Midbrain (tissue), 1 donor: Measurements from ENCODE around the gene OGG1.
A peak's percentile ranks its signal among the peaks of the same experiment; 100 is the strongest.
"Not testable (repeated sequence)": the region's sequence is repeated elsewhere in the genome, so short reads cannot be mapped to it uniquely, and the experiment has no call there.

Source experiments
- DNase-seq: peaks from one replicate; lab custom pipeline; 2025; lab: John Stamatoyannopoulos, UW

The OGG1 gene

GRCh38 chr3:9765865-9766264, 16.1 kb downstream of the OGG1 start:
- no peak for DNase-seq

GRCh38 chr3:9767418-9767817, 17.7 kb downstream of the OGG1 start:
- no peak for DNase-seq

GRCh38 chr3:9768141-9768775, 18.5 kb downstream of the OGG1 start:
- DNase-seq: no peak

- DNase-seq: no peak
Measured at GRCh38 chr3:9769012-9769411, 19.3 kb downstream of the OGG1 start.

- DNase-seq: peak; percentile 63
Measured at GRCh38 chr3:9769426-9770275, 19.9 kb downstream of the OGG1 start, which contains the start of gene CAMK1. Gene CAMK1, minus strand, starts transcription at chr3:9769947. Its CDS starts 2,198 bp downstream, at chr3:9767749.

GRCh38 chr3:9770276-9770812, 20.6 kb downstream of the OGG1 start:
- DNase-seq: peak; percentile 54

GRCh38 chr3:9771007-9771406, 21.3 kb downstream of the OGG1 start:
- DNase-seq: not testable (repeated sequence)

- no peak for DNase-seq
Measured at GRCh38 chr3:9776896-9777693, 27.3 kb downstream of the OGG1 start.

GRCh38 chr3:9777694-9778021, 27.9 kb downstream of the OGG1 start:
- DNase-seq: no peak

GRCh38 chr3:9778143-9779074, 28.7 kb downstream of the OGG1 start:
- no peak for DNase-seq

- DNase-seq: no peak
Measured at GRCh38 chr3:9779075-9779593, 29.4 kb downstream of the OGG1 start.

GRCh38 chr3:9779721-9780457, 30.1 kb downstream of the OGG1 start:
- peak; percentile 42 for DNase-seq

- no peak for DNase-seq
Measured at GRCh38 chr3:9780458-9780812, 30.7 kb downstream of the OGG1 start.

GRCh38 chr3:9780910-9781309, 31.2 kb downstream of the OGG1 start:
- DNase-seq: no peak

- no peak for DNase-seq
Measured at GRCh38 chr3:9781551-9781950, 31.8 kb downstream of the OGG1 start.

- no peak for DNase-seq
Measured at GRCh38 chr3:9781978-9782603, 32.3 kb downstream of the OGG1 start.

GRCh38 chr3:9782770-9783169, 33.0 kb downstream of the OGG1 start:
- no peak for DNase-seq

- DNase-seq: peak; percentile 18
Measured at GRCh38 chr3:9783954-9784353, 34.2 kb downstream of the OGG1 start.

- no peak for DNase-seq
Measured at GRCh38 chr3:9784965-9785364, 35.2 kb downstream of the OGG1 start.

- no peak for DNase-seq
Measured at GRCh38 chr3:9785602-9786001, 35.9 kb downstream of the OGG1 start.
